ENCODE measurements around the gene GLYATL1. TPM values are rescaled to one million over a fixed set of nuclear protein-coding genes. Genes with fewer than 3 reads are reported as not detected.

The GLYATL1 gene
- total RNA-seq, 1 experiment from 2014 or later: not detected

DNA sequence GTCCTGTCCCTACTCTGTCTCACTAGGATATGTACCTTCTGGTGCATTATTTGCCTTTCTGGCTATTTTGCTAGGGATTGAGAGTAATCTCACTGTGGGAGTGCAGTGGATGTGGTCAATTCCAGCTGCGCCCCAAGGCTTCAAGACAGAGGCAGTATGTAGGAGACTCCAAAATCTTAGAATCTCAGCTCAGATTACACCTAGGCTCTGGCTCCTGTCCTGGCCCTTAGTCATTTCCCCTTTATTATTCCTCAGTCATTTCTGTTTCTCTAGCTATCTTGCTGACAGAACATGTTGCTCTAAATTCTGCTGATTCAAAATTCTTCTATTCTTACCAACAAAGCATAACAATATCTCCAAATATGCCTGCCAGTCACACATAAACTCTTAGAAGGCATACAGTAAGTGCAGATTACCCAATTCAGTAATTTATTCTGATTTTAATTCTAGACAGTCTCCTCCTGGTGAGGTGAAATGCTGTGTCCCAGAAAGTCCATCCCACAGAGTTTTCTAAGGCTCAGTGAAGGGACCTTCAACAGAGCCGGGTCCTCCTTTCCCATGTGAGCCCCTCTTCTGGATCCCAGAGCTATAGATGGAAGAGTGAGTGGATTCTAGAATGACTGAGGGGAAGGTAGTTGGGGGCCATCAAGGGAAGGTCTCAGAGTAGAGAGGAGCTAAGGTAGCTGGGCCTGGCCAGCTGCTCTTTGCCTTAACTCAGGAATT is 24.3 kb upstream of the GLYATL1 start:
- DNase-seq (ENCODE audit: low read depth, low spot score) (no peak), ATAC-seq (no peak)
- no TSS peak for BruUV-seq (replicated peaks)
- intact Hi-C loops (cut with micrococcal nuclease; ENCODE audit: unreplicated experiment): no loop called here
- TF ChIP-seq, protein P1, sequence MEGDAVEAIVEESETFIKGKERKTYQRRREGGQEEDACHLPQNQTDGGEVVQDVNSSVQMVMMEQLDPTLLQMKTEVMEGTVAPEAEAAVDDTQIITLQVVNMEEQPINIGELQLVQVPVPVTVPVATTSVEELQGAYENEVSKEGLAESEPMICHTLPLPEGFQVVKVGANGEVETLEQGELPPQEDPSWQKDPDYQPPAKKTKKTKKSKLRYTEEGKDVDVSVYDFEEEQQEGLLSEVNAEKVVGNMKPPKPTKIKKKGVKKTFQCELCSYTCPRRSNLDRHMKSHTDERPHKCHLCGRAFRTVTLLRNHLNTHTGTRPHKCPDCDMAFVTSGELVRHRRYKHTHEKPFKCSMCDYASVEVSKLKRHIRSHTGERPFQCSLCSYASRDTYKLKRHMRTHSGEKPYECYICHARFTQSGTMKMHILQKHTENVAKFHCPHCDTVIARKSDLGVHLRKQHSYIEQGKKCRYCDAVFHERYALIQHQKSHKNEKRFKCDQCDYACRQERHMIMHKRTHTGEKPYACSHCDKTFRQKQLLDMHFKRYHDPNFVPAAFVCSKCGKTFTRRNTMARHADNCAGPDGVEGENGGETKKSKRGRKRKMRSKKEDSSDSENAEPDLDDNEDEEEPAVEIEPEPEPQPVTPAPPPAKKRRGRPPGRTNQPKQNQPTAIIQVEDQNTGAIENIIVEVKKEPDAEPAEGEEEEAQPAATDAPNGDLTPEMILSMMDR (IDR thresholded peaks at IDR 0.05): no peak
- H3K36me3 ChIP-seq (ENCODE audit: control insufficient read depth, insufficient read depth, low read length): no peaks in the 10 kb centered on the region
- ChIA-PET CTCF (interaction anchor here (0.5 kb wide), 1 partner anchor 258 kb away, joined by 3 read pairs; no protein-coding TSS in a partner anchor), POLR2A (no interaction called here)
- H3K9me3 ChIP-seq (ENCODE audit: control insufficient read depth, insufficient read depth, low read depth, low read length): no peaks in the 10 kb centered on the region
- H3K27me3 ChIP-seq (ENCODE audit: control insufficient read depth, insufficient read depth, low read length): no peaks in the 10 kb centered on the region
- in situ Hi-C loops (cut with HindIII; ENCODE audit: low pct_unique_long_range_greater_than_20kb, low sequenced_read_pairs): no loop called here
- H3K4me1 ChIP-seq (ENCODE audit: control insufficient read depth, insufficient read depth, low read length): no peaks in the 10 kb centered on the region
- H3K4me3 ChIP-seq (ENCODE audit: low read depth in 2 of 2, low read length in 2 of 2): no peak overlapping the region
- no peak overlapping the region for H3K27ac ChIP-seq (ENCODE audit: low read length)

GRCh38 chr11:58916637-58917036 is 22.7 kb upstream of the GLYATL1 start:
- no peaks in the 10 kb centered on the region for H3K27me3 ChIP-seq (ENCODE audit: control insufficient read depth, insufficient read depth, low read length)
- TF ChIP-seq POLR2AphosphoS5 (IDR thresholded peaks at IDR 0.05; ENCODE audit: low read depth, low read length): no peak
- no peak for TF ChIP-seq SIN3A (IDR thresholded peaks at IDR 0.05; ENCODE audit: borderline replicate concordance, insufficient read depth, low read depth, low read length)
- TF ChIP-seq, protein P1 (IDR thresholded peaks at IDR 0.05): no peak
- TF ChIP-seq, protein P2, sequence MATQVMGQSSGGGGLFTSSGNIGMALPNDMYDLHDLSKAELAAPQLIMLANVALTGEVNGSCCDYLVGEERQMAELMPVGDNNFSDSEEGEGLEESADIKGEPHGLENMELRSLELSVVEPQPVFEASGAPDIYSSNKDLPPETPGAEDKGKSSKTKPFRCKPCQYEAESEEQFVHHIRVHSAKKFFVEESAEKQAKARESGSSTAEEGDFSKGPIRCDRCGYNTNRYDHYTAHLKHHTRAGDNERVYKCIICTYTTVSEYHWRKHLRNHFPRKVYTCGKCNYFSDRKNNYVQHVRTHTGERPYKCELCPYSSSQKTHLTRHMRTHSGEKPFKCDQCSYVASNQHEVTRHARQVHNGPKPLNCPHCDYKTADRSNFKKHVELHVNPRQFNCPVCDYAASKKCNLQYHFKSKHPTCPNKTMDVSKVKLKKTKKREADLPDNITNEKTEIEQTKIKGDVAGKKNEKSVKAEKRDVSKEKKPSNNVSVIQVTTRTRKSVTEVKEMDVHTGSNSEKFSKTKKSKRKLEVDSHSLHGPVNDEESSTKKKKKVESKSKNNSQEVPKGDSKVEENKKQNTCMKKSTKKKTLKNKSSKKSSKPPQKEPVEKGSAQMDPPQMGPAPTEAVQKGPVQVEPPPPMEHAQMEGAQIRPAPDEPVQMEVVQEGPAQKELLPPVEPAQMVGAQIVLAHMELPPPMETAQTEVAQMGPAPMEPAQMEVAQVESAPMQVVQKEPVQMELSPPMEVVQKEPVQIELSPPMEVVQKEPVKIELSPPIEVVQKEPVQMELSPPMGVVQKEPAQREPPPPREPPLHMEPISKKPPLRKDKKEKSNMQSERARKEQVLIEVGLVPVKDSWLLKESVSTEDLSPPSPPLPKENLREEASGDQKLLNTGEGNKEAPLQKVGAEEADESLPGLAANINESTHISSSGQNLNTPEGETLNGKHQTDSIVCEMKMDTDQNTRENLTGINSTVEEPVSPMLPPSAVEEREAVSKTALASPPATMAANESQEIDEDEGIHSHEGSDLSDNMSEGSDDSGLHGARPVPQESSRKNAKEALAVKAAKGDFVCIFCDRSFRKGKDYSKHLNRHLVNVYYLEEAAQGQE (IDR thresholded peaks at IDR 0.05; ENCODE audit: insufficient read depth in 1 of 2, low read depth in 2 of 2, low read length in 1 of 2): no peak
- no peak for TF ChIP-seq TCF7L2 (IDR thresholded peaks at IDR 0.05; ENCODE audit: low read depth, low read length)
- ATAC-seq (no peak), DNase-seq (ENCODE audit: low read depth, low spot score) (no peak)
- no TSS peak for BruUV-seq (replicated peaks)
- intact Hi-C loops (cut with micrococcal nuclease; ENCODE audit: unreplicated experiment) (no loop called here), in situ Hi-C loops (cut with HindIII; ENCODE audit: low pct_unique_long_range_greater_than_20kb, low sequenced_read_pairs) (no loop called here)
- no peaks in the 10 kb centered on the region for H3K9me3 ChIP-seq (ENCODE audit: control insufficient read depth, insufficient read depth, low read depth, low read length)
- H3K4me1 ChIP-seq (ENCODE audit: control insufficient read depth, insufficient read depth, low read length): no peaks in the 10 kb centered on the region
- no peak overlapping the region for H3K27ac ChIP-seq (ENCODE audit: low read length)
- H3K4me3 ChIP-seq (ENCODE audit: low read depth in 2 of 2, low read length in 2 of 2): no peak overlapping the region
- ChIA-PET POLR2A (no interaction called here), CTCF (no interaction called here)
- no peaks in the 10 kb centered on the region for H3K36me3 ChIP-seq (ENCODE audit: control insufficient read depth, insufficient read depth, low read length)
